T-helper 2 cell treated with Interferon-gamma antibody and Interleukin-4, amounts not matched to agents 5 μg/mL and 100 μg/mL, for 36 hours (primary cell): ENCODE results near the gene BDNF.
A peak's percentile ranks its signal among the peaks of the same experiment; 100 is the strongest.

Experiments
- DNase-seq: peaks from one replicate; pipeline ENCODE4 v3.0.0; 2021; ENCODE audit warnings: low spot score
- H3K27ac Mint-ChIP-seq: one replicate; pipeline ENCODE4 v1.8.0; 2021; ENCODE audit warnings: mild to moderate bottlenecking, mixed read lengths
- H3K27me3 Mint-ChIP-seq: one replicate; pipeline ENCODE4 v1.8.0; 2021; ENCODE audit warnings: low read depth, mixed read lengths
- H3K36me3 Mint-ChIP-seq: one replicate; pipeline ENCODE4 v1.8.0; 2021; ENCODE audit warnings: low read depth, mixed read lengths
- H3K4me1 Mint-ChIP-seq: one replicate; pipeline ENCODE4 v1.8.0; 2021; ENCODE audit warnings: low read depth, mixed read lengths
- H3K4me3 Mint-ChIP-seq: one replicate; pipeline ENCODE4 v1.8.0; 2022; ENCODE audit warnings: mild to moderate bottlenecking, moderate library complexity, mixed read lengths
- H3K9me3 Mint-ChIP-seq: one replicate; pipeline ENCODE4 v1.8.0; 2021; ENCODE audit warnings: mixed read lengths

The BDNF gene

GRCh38 chr11:27698872-27699241, 1.4 kb downstream of the BDNF start:
- no peaks in the 10 kb centered on the region for H3K9me3 Mint-ChIP-seq
- no peaks in the 10 kb centered on the region for H3K36me3 Mint-ChIP-seq
- H3K4me3 Mint-ChIP-seq = peak overlapping the region; percentile 26
- no peak overlapping the region for H3K27ac Mint-ChIP-seq
- H3K27me3 Mint-ChIP-seq = peaks cover 65% of the 10 kb centered on the region
- H3K4me1 Mint-ChIP-seq = peaks cover 16% of the 10 kb centered on the region
- peak; percentile 29 for DNase-seq

DNA sequence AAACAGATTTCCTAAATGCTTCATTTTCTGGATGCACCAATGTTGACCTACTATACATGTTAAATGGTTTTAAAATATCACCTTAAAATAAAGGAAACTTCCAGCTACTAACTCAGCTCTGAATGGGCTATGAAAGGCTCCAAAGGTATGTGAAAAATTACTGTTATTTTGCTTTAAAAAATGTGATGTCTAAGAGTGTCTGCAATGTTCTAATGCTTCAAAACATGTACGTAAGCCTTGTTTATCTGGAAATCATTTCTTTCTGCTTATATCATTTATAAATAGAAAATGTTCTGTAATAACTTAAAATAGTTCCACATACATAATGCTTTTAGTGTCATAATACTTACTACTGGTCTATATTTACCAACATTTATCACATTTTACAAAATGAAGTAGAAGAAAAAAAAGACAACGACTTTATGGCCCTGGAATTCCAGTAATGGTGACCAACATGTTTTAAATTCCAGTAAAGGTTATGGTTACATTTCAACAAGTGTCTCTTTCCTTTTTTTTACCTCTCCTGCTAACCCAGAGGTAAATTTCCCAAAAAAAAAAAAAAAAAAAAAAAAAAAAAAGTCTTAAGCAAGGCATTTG, 2.5 kb downstream of the BDNF start:
- no peaks in the 10 kb centered on the region for H3K9me3 Mint-ChIP-seq
- peaks cover 57% of the 10 kb centered on the region for H3K27me3 Mint-ChIP-seq
- peaks cover 16% of the 10 kb centered on the region for H3K4me1 Mint-ChIP-seq
- no peak overlapping the region for H3K27ac Mint-ChIP-seq
- no peaks in the 10 kb centered on the region for H3K36me3 Mint-ChIP-seq
- no peak overlapping the region for H3K4me3 Mint-ChIP-seq
- DNase-seq = no peak

- H3K4me1 Mint-ChIP-seq = peaks cover 16% of the 10 kb centered on the region
These were observed 3.3 kb downstream of the BDNF start for GRCh38 chr11:27696961-27697360.

DNA sequence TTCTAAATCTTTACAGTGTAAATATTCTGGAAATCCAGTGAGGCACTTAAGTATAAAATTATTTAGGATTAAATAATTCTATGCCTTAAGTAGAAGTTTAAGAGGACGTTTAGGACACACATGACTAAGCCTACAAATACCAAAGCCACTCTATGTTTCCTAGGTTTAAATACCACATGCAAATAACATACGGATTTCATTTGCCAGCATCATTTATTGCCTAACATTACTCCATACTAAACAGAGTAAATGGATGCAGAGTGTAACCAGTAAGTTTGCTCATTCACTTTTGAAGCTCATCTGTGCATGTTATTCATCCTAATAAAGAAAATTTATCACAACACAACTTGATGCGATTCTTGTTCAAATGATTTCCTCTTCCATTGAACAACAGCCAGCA, 4.1 kb downstream of the BDNF start:
- Mint-ChIP-seq H3K4me1 (peaks cover 11% of the 10 kb centered on the region), H3K4me3 (no peak overlapping the region), H3K9me3 (no peaks in the 10 kb centered on the region), H3K36me3 (no peaks in the 10 kb centered on the region), H3K27me3 (peaks cover 41% of the 10 kb centered on the region), H3K27ac (no peak overlapping the region)
- DNase-seq = no peak

More at GRCh38 chr11:27696961-27697360, 3.3 kb downstream of the BDNF start:
- no peak overlapping the region for H3K4me3 Mint-ChIP-seq
- H3K36me3 Mint-ChIP-seq = no peaks in the 10 kb centered on the region
- no peak for DNase-seq
- H3K27me3 Mint-ChIP-seq = peaks cover 50% of the 10 kb centered on the region
- H3K9me3 Mint-ChIP-seq = no peaks in the 10 kb centered on the region
- H3K27ac Mint-ChIP-seq = no peak overlapping the region

GRCh38 chr11:27694992-27695391, 5.3 kb downstream of the BDNF start:
- no peaks in the 10 kb centered on the region for H3K36me3 Mint-ChIP-seq
- DNase-seq = no peak
- peaks cover 6% of the 10 kb centered on the region for H3K4me1 Mint-ChIP-seq
- peaks cover 36% of the 10 kb centered on the region for H3K27me3 Mint-ChIP-seq
- no peak overlapping the region for H3K4me3 Mint-ChIP-seq
- no peaks in the 10 kb centered on the region for H3K9me3 Mint-ChIP-seq
- no peak overlapping the region for H3K27ac Mint-ChIP-seq

GRCh38 chr11:27693398-27693797, 6.9 kb downstream of the BDNF start:
- no peaks in the 10 kb centered on the region for H3K4me1 Mint-ChIP-seq
- peaks cover 21% of the 10 kb centered on the region for H3K27me3 Mint-ChIP-seq
- no peak for DNase-seq
- H3K4me3 Mint-ChIP-seq = no peak overlapping the region
- H3K27ac Mint-ChIP-seq = no peak overlapping the region
- H3K36me3 Mint-ChIP-seq = no peaks in the 10 kb centered on the region
- H3K9me3 Mint-ChIP-seq = no peaks in the 10 kb centered on the region

DNA sequence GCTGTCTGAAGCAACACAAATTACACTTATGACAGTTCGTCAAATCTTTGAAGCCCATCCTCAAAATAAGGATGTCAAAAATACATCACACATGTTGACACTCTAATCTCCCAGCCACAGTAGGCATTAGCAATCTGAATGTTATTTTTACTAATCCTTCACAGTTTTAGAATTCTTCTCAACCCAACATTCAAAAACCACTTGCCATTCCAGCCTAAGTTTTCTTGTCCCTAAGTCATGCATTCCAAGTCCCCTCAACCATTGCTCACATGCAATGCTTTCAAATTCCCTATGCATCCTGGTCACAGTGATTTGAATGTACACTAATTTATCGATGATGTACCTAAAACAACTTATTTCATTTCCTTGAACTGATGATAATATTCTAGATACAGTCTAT, 7.5 kb downstream of the BDNF start:
- Mint-ChIP-seq H3K27ac (no peak overlapping the region), H3K4me3 (no peak overlapping the region), H3K9me3 (no peaks in the 10 kb centered on the region), H3K27me3 (peaks cover 18% of the 10 kb centered on the region), H3K4me1 (no peaks in the 10 kb centered on the region), H3K36me3 (no peaks in the 10 kb centered on the region)
- no peak for DNase-seq

DNA sequence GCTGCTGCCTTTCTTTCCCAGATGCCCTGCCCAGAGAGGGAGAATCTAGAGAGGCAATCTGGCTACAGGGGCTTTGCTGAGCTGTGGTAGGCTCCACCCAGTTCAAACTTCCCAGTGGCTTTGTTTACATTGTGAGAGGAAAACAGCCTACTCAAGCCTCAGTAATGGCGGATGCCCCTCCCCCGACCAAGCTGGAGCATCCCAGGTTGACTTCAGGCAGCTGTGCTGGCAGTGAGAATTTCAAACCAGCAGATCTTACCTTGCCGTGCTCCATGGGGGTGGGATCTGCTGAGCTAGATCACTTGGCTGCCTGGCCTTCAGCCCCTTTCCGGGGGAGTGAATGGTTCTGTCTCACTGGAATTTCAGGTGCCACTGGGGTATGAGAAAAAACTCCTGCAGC, 12.2 kb downstream of the BDNF start:
- no peaks in the 10 kb centered on the region for H3K4me1 Mint-ChIP-seq
- H3K27ac Mint-ChIP-seq = no peak overlapping the region
- DNase-seq = no peak
- H3K4me3 Mint-ChIP-seq = no peak overlapping the region
- no peaks in the 10 kb centered on the region for H3K36me3 Mint-ChIP-seq
- H3K9me3 Mint-ChIP-seq = no peaks in the 10 kb centered on the region
- no peaks in the 10 kb centered on the region for H3K27me3 Mint-ChIP-seq

DNA sequence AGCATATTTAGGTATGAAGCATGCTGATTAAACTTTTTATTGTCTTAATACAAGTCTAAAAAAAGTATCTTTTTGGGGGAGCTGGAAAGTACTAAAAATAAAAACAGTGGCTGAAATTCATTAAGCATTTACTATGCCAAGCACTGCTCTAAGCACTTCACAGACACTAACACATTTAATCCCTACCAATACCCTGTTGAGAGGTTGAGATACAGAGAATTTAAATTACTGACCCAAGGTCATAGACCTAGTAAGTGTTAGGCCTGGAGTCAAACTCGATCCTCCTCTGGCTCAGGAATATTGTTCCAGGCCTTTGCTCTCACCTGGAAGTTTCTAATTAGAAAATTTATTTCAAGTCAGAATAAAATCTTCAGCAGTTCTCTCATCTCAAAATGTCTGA, 18.6 kb downstream of the BDNF start:
- Mint-ChIP-seq H3K27ac (no peak overlapping the region), H3K27me3 (no peaks in the 10 kb centered on the region), H3K4me3 (no peak overlapping the region), H3K9me3 (no peaks in the 10 kb centered on the region), H3K4me1 (no peaks in the 10 kb centered on the region), H3K36me3 (no peaks in the 10 kb centered on the region)
- no peak for DNase-seq

DNA sequence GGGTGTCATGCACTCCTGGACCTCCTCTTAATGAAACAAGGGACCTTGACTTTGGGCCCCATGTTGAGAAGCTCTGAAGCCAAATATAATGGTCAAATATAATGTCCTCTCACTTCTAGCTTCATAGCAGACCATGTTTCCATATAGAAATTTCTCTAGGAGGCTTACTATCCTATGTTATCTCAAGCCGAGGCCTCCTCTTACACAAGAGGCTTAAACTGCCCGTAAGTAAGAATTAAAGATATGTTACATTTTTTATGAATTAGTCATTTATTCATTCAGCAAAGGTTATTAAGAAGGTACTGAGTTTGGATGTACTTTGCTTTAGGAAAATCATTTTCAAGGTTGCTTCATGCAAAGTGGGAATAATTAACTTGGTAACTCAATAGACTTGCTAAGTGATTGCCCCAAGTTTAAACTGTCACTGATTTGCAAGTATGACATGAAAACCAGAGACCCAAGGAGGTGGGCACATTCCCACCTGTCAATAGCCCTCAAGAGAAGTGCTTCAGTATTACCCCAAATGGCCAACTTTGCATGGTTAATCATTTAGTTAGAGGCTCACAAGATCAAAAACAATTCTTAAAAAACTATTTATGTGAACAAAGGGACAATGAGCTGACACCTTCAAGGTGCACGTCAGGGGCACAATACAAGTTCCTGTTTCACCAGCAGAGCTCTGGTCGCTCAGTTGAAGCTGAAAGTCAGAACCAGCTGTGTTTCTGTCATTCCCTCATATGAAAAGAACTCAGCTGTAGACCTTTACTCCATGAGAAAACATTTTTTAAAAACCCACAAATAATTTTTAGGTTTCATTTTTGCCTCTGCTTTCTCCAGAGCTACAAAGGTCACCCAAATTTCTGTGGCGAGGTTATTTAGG, 20.9 kb downstream of the BDNF start:
- no peak overlapping the region for H3K4me3 Mint-ChIP-seq
- H3K4me1 Mint-ChIP-seq = no peaks in the 10 kb centered on the region
- H3K9me3 Mint-ChIP-seq = no peaks in the 10 kb centered on the region
- no peak overlapping the region for H3K27ac Mint-ChIP-seq
- H3K36me3 Mint-ChIP-seq = no peaks in the 10 kb centered on the region
- no peaks in the 10 kb centered on the region for H3K27me3 Mint-ChIP-seq
- no peak for DNase-seq

DNA sequence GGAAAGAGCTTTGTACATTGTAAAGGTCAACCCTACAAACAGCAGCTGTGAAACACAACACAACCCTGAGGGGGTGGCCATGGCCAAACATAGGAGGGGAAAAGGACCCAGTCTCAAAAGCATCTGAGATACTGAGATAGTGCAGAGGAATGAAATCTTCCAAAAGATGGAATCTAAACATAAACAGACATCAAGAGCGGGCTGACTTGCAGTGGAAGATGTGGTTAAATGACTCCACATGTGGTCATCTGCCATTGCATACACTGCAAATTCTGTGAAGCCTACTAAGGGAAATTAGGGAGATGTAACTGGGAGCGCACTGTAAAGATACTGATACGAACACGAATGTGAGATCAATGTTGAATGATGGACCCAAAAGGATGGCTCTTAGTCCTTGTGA, 22.0 kb downstream of the BDNF start:
- Mint-ChIP-seq H3K27me3 (no peaks in the 10 kb centered on the region), H3K9me3 (no peaks in the 10 kb centered on the region), H3K27ac (no peak overlapping the region), H3K4me3 (no peak overlapping the region), H3K4me1 (no peaks in the 10 kb centered on the region), H3K36me3 (no peaks in the 10 kb centered on the region)
- no peak for DNase-seq

DNA sequence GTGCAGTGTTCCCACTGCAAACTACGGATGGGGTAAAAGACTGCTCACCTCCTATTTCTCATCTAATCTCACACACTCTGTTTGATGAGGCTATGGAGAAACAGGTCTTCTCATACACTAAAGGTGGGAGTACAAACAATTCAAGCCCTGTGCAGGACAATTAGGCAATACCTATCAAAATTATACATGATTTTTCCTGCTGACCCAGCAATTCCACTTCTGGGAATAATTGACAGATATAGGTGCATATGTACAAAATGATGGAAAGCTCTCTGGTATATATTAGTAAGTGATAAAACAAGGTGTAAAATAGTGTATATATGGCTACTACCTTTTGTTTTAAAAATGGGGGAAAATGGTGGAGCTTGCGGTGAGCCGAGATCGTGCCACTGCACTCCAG, 23.1 kb downstream of the BDNF start:
- H3K36me3 Mint-ChIP-seq = no peaks in the 10 kb centered on the region
- no peak overlapping the region for H3K4me3 Mint-ChIP-seq
- H3K4me1 Mint-ChIP-seq = no peaks in the 10 kb centered on the region
- DNase-seq = no peak
- H3K9me3 Mint-ChIP-seq = no peaks in the 10 kb centered on the region
- no peaks in the 10 kb centered on the region for H3K27me3 Mint-ChIP-seq
- no peak overlapping the region for H3K27ac Mint-ChIP-seq

GRCh38 chr11:27673979-27674663, 26.1 kb downstream of the BDNF start:
- H3K27me3 Mint-ChIP-seq = no peaks in the 10 kb centered on the region
- no peaks in the 10 kb centered on the region for H3K4me1 Mint-ChIP-seq
- H3K27ac Mint-ChIP-seq = no peak overlapping the region
- H3K36me3 Mint-ChIP-seq = no peaks in the 10 kb centered on the region
- no peak for DNase-seq
- no peak overlapping the region for H3K4me3 Mint-ChIP-seq
- H3K9me3 Mint-ChIP-seq = no peaks in the 10 kb centered on the region

DNA sequence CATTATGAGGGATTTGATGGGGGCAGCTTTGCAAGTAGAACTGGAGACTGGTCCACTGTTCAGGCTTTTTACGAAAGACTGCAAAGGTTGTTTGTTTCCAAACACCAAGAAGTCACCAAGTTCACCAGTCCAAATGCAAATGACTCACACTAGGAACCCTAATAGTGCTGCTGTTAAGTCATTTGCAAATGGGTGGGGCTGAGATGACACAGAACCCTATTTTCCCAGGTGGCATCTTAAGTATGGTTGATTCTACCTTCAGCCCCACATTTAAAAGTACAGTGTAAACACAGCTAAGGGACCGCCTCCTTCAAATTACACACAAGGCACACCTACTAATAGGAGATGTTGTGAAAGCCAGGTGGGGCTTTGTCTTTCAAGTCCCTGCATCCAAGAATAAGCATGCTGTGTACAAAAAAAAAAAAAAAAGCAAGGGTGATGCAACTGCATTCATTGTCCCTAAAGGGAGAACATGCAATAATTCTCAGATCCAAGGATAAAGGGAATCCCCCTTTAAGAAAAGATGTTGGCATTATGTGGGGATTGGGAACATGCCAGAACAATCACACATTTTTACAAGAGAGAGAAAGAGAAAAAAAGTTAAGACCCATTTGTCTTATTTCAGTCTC, 27.3 kb downstream of the BDNF start:
- no peaks in the 10 kb centered on the region for H3K36me3 Mint-ChIP-seq

More for the DNA sequence above, 27.3 kb downstream of the BDNF start:
- Mint-ChIP-seq H3K4me1 (no peaks in the 10 kb centered on the region), H3K27ac (no peak overlapping the region), H3K4me3 (no peak overlapping the region), H3K9me3 (no peaks in the 10 kb centered on the region), H3K27me3 (no peaks in the 10 kb centered on the region)
- DNase-seq = no peak
